GM19240 (cell line): Measurements from ENCODE around the gene EID1.

ENCODE experiments used
- DNase-seq: peaks from one replicate; pipeline ENCODE4 v3.0.0; 2011; ENCODE audit warnings: low spot score; ENCODE audit not compliant: insufficient read length

The EID1 gene

DNA sequence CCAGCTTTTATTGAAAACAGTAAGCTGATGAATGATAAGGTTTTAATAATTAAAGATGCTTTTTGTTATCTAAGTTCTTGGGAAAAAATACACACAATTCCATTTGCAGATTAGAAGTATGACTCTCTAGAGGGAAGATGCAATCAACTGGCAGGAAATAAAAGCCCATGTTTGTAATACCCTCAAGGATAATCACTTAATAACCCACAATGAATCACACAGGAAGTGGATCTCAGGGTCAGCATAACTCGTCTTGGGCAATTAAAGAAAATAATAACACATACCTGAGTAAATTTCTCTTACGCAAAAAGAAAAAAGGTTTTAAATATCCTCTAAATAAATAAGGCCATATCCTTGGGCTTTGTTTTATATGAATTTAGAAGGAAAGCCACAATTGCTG lies 9.4 kb upstream of the EID1 start:
- DNase-seq: no peak

GRCh38 chr15:48869966-48870365 lies 8.0 kb upstream of the EID1 start:
- no peak for DNase-seq

DNA sequence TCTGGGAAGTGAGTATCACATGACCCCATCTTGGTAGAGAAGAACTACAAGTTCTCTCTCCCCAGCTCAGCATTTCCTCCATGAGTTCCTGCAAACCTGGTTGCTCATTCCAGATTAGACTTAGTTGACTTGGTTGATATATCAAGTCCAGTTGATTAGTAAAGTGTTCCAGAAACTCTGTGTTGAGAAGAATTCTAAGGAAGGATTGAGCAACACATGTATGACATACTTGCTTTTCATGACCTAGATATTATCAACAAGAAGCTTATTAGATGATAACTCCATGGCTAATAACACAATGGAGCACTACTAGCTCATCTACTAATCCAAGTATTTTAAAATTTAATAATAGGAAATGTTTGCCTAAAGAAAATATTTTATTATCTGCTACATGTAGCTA lies 6.4 kb upstream of the EID1 start:
- DNase-seq: no peak

DNA sequence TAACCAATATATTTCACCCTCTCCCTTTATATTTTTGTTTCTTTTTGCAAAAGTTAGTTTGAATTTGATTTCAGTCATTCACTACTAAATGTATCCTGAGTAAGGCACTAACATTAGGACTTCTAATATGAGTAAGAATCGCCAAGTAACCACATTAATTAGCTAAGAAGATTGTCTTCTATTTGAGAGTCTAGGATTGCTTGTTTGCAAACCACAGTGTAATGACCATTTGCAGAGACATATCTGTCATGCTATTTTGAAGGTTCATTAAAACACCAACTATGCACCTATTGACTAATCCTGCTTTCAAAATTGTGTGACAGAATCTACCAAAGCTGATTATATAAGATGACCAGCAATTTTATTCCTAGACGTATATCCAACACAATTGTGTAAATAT lies 5.3 kb upstream of the EID1 start:
- DNase-seq: no peak

DNA sequence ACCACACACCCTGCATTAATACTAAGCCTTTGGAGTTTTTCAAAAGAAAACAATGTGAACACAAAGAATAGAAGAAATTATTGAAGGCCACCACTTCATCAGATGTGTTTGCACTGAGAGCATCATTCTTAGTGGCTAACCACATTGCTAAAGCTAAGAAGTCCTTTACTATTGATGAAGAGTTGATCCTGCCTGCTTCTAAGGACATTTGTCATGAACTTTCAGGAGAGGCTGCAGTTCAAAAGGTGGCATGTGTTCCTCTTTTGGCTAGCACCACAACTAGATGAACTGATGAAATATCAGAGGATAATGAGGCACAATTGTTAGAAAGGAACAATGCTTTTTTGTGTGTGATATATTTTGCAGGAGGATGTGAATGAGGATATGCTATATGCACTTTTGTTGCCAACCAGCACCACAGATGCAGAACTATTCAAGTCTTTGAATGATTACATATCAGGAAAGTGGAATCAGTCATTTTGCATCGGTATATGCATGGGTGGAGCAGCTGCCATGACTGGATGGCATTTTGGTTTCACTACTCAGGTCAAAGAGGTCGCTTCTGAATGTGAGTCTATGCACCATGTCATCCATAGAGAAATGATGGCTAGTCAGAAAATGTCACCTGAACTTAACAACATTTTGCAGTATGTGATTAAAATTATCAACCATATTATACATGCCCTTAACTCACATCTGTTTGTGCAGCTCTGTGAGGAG lies 2.5 kb upstream of the EID1 start:
- no peak for DNase-seq

GRCh38 chr15:48876057-48876456 lies 1.9 kb upstream of the EID1 start:
- no peak for DNase-seq

GRCh38 chr15:48880070-48880634 lies 2.2 kb downstream of the EID1 start:
- DNase-seq: no peak

DNA sequence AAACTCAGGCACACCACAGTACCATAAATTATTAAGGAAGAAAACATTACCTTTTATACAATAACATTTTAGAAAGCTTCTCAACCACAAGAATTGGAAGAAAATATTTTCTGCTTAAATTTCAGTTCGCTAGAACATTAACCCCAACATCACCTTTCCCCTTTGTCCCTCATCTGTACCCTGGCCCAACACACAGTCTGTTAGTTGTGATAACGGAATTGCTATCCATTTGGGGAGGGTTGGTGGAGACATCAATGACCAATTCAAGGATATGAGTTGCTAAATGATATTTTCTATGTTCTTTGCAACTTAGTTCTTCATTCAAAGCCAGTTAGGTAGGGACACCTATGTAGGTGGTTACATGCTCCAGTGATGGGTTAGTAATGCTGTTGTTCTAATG lies 5.8 kb downstream of the EID1 start:
- no peak for DNase-seq

- no peak for DNase-seq
Measured at GRCh38 chr15:48887144-48887543, 9.2 kb downstream of the EID1 start.

GRCh38 chr15:48888191-48888590 lies 10.3 kb downstream of the EID1 start:
- DNase-seq: no peak

GRCh38 chr15:48888836-48889235 lies 10.9 kb downstream of the EID1 start:
- no peak for DNase-seq

DNA sequence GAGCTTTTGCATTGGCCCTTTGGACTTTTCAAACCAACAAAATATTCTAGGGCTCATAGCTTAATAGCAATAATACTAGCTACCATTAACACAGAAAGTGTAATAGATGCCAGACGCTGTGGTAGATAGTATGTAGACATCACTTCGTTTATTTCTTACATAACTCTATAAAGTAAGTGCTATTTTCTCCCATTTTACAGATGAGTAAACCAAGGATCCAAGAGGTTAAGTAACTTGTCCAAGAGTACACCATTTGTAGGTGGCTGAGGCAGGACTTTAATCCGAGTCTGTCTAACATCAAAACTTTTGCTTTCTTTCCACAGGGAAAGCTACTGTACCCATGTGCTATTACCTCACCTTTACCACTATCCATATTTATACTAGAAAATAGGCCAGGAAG lies 12.0 kb downstream of the EID1 start:
- DNase-seq: no peak

- DNase-seq: no peak
Measured at GRCh38 chr15:48890375-48890972, 12.5 kb downstream of the EID1 start.

- DNase-seq: no peak
Measured at GRCh38 chr15:48891232-48891765, 13.4 kb downstream of the EID1 start.

DNA sequence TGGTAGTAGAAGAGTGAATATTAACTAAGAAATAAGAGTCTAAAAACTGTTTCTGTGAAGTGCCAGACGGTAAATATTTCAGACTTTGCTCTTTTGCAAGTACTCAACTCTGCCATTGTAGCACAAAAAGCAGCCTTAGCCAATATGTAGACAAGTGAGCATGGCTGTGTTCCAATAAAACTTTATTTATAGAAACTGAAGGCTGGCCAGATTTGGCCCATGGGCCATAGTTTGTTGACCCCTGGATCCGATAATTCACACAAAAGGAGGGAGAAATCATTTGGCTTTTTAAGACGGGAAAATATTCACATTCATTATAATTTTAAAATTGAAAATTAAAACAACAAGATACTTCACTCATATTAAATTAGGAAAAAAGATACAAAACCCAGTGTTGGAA lies 15.4 kb downstream of the EID1 start:
- no peak for DNase-seq

DNA sequence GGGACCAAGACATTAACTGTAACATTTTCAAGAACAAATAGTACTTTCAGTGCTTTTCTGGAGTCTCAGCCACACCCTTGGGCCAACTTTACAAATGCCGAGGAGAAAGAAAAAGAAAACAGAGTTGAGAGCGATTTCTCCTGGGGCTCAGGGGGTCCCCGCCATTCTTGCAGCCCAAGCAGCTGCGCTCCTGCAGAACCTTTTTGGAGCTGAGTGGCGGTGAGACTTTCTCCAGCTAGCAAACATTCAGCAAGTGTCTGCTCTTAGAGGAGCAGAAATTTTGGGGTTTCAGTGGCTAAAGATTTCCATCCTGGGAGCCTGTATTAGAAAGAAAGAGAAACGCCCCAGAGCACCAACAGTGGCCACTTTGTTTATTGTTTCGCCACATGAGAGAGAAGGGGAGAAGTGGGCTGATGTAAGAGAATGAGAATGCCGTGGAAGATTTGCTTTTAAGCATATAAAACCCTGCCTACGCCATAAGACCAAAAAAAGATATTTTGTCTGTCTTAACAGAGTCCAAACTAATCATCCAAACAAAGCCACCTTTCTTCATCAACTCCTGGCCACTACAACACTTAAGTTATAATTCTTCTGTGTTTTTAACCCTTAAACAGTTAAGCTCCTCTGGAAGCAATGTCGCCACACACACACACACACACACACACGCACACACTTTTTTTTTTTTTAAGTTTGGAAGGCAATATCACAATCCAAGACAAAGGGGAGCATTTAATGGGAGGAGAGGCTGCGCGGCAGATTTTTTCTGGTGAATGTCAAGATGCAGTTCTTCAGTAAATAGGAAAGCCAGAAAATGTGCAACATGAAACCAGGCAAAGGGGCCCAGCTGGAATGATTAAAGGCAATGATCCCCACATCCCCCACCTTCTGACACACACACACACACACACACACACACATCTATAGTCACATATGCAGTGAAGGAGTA lies 19.2 kb downstream of the EID1 start:
- no peak for DNase-seq

GRCh38 chr15:48898032-48898431 lies 20.1 kb downstream of the EID1 start:
- no peak for DNase-seq

DNA sequence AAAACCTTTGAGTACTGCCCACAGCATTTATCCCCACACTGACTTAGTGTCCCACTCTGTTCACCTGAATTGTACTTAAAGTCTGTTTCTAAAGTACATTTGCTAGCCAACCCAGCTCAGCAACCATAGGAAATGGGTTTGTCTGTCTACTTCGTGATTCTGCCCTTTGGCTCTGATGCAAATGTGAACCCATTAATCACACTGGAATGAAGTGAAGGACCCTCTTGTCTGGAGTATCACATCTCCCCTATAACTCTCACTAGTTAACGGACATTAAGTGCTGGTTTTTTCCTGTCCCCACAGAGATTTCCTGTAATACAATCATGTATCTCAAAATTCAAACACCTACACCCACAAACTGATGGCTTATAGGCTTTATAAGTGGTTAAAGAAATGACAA lies 20.5 kb downstream of the EID1 start:
- DNase-seq: no peak

DNA sequence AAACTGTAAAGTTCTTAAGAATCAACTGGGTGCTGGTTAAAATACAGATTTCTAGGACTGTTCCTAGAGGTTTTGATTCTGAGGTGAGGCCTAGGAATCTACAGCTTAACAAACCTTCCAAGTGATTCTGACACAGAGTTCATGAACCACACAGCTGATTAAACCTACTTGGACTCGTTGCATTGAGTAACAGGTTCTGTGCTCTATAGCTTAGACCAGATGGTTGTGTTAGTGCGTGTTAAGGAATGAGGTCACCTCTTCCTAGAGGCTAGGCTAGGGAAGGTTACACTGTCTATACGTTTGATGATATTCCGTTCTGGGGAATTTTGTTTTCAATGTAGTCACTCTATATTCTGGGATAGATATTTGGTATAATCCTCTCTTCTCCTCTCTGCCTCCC lies 21.9 kb downstream of the EID1 start:
- no peak for DNase-seq

GRCh38 chr15:48904758-48905157 lies 26.8 kb downstream of the EID1 start:
- no peak for DNase-seq

GRCh38 chr15:48905216-48905615 lies 27.3 kb downstream of the EID1 start:
- no peak for DNase-seq

DNA sequence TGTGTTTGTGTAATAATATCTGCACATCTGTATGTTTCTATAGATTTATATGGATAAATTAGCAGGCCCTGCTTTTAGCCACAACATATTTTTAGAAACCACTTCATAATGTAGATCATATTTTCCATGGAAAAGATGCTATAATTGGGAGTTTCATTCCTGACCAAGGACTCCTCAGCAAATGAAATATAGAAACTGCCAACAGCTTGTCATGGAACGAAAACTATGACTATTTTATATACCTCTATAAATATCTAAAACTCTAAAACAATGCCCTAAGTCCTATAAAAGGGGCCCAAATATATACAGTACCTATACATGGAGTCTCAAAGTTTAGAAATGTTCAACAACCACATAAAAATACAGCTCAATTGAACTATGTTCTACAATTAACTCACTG lies 27.9 kb downstream of the EID1 start:
- DNase-seq: no peak
